Brain microvascular endothelial cell (primary cell): Measurements from ENCODE around the gene NEU4.
"Not testable (repeated sequence)": the region's sequence is repeated elsewhere in the genome, so short reads cannot be mapped to it uniquely, and the experiment has no call there.

Experiments used
- DNase-seq: peaks from one replicate; pipeline ENCODE4 v3.0.0-alpha.2; 2020
- H3K27ac ChIP-seq: fragments of 250-450 bp; sonication (Bioruptor Pico); 2 replicates; pipeline ENCODE4 v1.5.1; 2020; ENCODE audit warnings: mild to moderate bottlenecking, moderate library complexity
- H3K27me3 ChIP-seq: fragments of 250-450 bp; sonication (Bioruptor Pico); replicated peaks from 2 replicates; pipeline ENCODE4 v1.5.1; 2020; ENCODE audit warnings: mild to moderate bottlenecking
- H3K36me3 ChIP-seq: fragments of 250-450 bp; sonication (Bioruptor Pico); replicated peaks from 2 replicates; pipeline ENCODE4 v1.5.1; 2020; ENCODE audit warnings: mild to moderate bottlenecking
- H3K4me3 ChIP-seq: 2 replicates; pipeline ENCODE4 v1.5.1; 2011; ENCODE audit warnings: low read depth, mild to moderate bottlenecking, control low read depth, low read length, moderate library complexity
- in situ Hi-C: cut with HindIII; loops from 2 replicates; pipeline ENCODE4 v1.10.0; 2017; ENCODE audit warnings: low sequenced_read_pairs, low pct_ligation_motif_present
- TF ChIP-seq, protein P1 (sequence below): IDR thresholded peaks from 2 replicates; pipeline ENCODE4 v1.5.1; 2011; ENCODE audit warnings: low read depth, mild to moderate bottlenecking, moderate library complexity, low read length, control low read depth, inconsistent platforms; ENCODE audit errors: missing control alignments

The NEU4 gene, protein sequence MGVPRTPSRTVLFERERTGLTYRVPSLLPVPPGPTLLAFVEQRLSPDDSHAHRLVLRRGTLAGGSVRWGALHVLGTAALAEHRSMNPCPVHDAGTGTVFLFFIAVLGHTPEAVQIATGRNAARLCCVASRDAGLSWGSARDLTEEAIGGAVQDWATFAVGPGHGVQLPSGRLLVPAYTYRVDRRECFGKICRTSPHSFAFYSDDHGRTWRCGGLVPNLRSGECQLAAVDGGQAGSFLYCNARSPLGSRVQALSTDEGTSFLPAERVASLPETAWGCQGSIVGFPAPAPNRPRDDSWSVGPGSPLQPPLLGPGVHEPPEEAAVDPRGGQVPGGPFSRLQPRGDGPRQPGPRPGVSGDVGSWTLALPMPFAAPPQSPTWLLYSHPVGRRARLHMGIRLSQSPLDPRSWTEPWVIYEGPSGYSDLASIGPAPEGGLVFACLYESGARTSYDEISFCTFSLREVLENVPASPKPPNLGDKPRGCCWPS

GRCh38 chr2:241808721-241809382, at the start of gene NEU4:
Gene NEU4 (plus strand): TSS chr2:241809193. CDS start chr2:241814485, 5,292 bp downstream.
- TF ChIP-seq, protein P1, sequence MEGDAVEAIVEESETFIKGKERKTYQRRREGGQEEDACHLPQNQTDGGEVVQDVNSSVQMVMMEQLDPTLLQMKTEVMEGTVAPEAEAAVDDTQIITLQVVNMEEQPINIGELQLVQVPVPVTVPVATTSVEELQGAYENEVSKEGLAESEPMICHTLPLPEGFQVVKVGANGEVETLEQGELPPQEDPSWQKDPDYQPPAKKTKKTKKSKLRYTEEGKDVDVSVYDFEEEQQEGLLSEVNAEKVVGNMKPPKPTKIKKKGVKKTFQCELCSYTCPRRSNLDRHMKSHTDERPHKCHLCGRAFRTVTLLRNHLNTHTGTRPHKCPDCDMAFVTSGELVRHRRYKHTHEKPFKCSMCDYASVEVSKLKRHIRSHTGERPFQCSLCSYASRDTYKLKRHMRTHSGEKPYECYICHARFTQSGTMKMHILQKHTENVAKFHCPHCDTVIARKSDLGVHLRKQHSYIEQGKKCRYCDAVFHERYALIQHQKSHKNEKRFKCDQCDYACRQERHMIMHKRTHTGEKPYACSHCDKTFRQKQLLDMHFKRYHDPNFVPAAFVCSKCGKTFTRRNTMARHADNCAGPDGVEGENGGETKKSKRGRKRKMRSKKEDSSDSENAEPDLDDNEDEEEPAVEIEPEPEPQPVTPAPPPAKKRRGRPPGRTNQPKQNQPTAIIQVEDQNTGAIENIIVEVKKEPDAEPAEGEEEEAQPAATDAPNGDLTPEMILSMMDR: no peak

GRCh38 chr2:241759893-241760292, 49.1 kb upstream of the NEU4 start:
- H3K36me3 ChIP-seq, H3K27me3 ChIP-seq, H3K27ac ChIP-seq, H3K4me3 ChIP-seq, in situ Hi-C loops, DNase-seq: not testable (repeated sequence)

More at GRCh38 chr2:241808721-241809382, at the start of gene NEU4:
- DNase-seq: no peak
- Histone ChIP-seq H3K36me3 (no peaks in the 10 kb centered on the region), H3K4me3 (no peak within 1 kb of the TSS), H3K27ac (no peak within 1 kb of the TSS), H3K27me3 (no peaks in the 10 kb centered on the region)
- in situ Hi-C loops: no loop called here

GRCh38 chr2:241760301-241760771, 48.7 kb upstream of the NEU4 start:
- TF ChIP-seq, protein P1: no peak
- Histone ChIP-seq H3K27ac (no peak overlapping the region), H3K36me3 (no peaks in the 10 kb centered on the region), H3K27me3 (no peaks in the 10 kb centered on the region), H3K4me3 (no peak overlapping the region)
- DNase-seq: no peak
- in situ Hi-C loops: no loop called here

GRCh38 chr2:241762321-241762932, 46.6 kb upstream of the NEU4 start:
- H3K27me3 ChIP-seq: no peaks in the 10 kb centered on the region
- no peak overlapping the region for H3K27ac ChIP-seq
- TF ChIP-seq, protein P1: no peak
- DNase-seq: no peak
- no peak overlapping the region for H3K4me3 ChIP-seq
- H3K36me3 ChIP-seq: no peaks in the 10 kb centered on the region
- in situ Hi-C loops: no loop called here

GRCh38 chr2:241762933-241763369, 46.0 kb upstream of the NEU4 start:
- no peak for DNase-seq
- Histone ChIP-seq H3K4me3 (no peak overlapping the region), H3K36me3 (no peaks in the 10 kb centered on the region), H3K27me3 (no peaks in the 10 kb centered on the region), H3K27ac (no peak overlapping the region)
- in situ Hi-C loops: no loop called here
- TF ChIP-seq, protein P1: no peak
